Calu3 (cell line): ENCODE measurements around the gene TBPL1. TPM values are rescaled to one million over a fixed set of nuclear protein-coding genes. Genes with fewer than 3 reads are reported as not detected.
"Not testable (repeated sequence)": the region's sequence is repeated elsewhere in the genome, so short reads cannot be mapped to it uniquely, and the experiment has no call there.

Experiments
- BruUV-seq: library from RNA; stranded (reverse); fragments of 400-500 nt; replicated peaks from 2 replicates; lab custom pipeline; 2021; lab: Mats Ljungman, UMichigan
- CTCF ChIA-PET: fragments of 300-600 bp; sonication (Branson Sonifier 250); formaldehyde crosslinking; loops from one replicate; lab custom pipeline; 2022; ENCODE audit warnings: antibody characterized with exemption; lab: Charles Lee
- DNase-seq: peaks from one replicate; pipeline ENCODE4 v3.0.0; 2022
- H3K27ac Mint-ChIP-seq: one replicate; pipeline ENCODE4 v1.8.0; 2022; ENCODE audit warnings: mixed read lengths; ENCODE audit not compliant: unreplicated experiment
- H3K27me3 Mint-ChIP-seq: one replicate; pipeline ENCODE4 v1.8.0; 2022; ENCODE audit warnings: mixed read lengths; ENCODE audit not compliant: unreplicated experiment
- H3K36me3 Mint-ChIP-seq: one replicate; pipeline ENCODE4 v1.8.0; 2022; ENCODE audit warnings: mild to moderate bottlenecking, moderate library complexity, mixed read lengths; ENCODE audit not compliant: insufficient read depth, unreplicated experiment
- H3K4me1 Mint-ChIP-seq: one replicate; pipeline ENCODE4 v1.8.0; 2022; ENCODE audit warnings: mild to moderate bottlenecking, low read depth, mixed read lengths; ENCODE audit not compliant: unreplicated experiment
- H3K4me3 Mint-ChIP-seq: one replicate; pipeline ENCODE4 v1.8.0; 2022; ENCODE audit warnings: mild to moderate bottlenecking, low read depth, moderate library complexity, mixed read lengths; ENCODE audit not compliant: unreplicated experiment
- H3K9me3 Mint-ChIP-seq: one replicate; pipeline ENCODE4 v1.8.0; 2022; ENCODE audit warnings: low read depth, mixed read lengths; ENCODE audit not compliant: unreplicated experiment
- CTCF ChIP-seq: fragments of 200-600 bp; IDR thresholded peaks from one replicate; pipeline ENCODE4 v1.8.0; 2022; ENCODE audit warnings: antibody characterized with exemption; ENCODE audit not compliant: unreplicated experiment
- intact Hi-C: fragments of 100-400 bp; cut with micrococcal nuclease; formaldehyde crosslinking; loops from one replicate; pipeline ENCODE4 v1.10.0; 2022; ENCODE audit not compliant: unreplicated experiment
- total RNA-seq: library from RNA; stranded (reverse); gene quantifications from 2 replicates; pipeline ENCODE4 v1.2.3, GENCODE V29; 2022

TBPL1 gene
- total RNA-seq, 1 experiment from 2014 or later, result 31.5 TPM

GRCh38 chr6:133921249-133921859, 31.7 kb upstream of the TBPL1 start:
- TF ChIP-seq CTCF, result peak; percentile 35
- intact Hi-C loops, result loop anchor here (1.0 kb wide), 1 partner anchor 352 kb away; no protein-coding TSS in a partner anchor
- Mint-ChIP-seq H3K9me3 (no peaks in the 10 kb centered on the region), H3K4me3 (no peak overlapping the region), H3K27me3 (no peaks in the 10 kb centered on the region), H3K4me1 (no peaks in the 10 kb centered on the region), H3K36me3 (no peaks in the 10 kb centered on the region), H3K27ac (no peak overlapping the region)
- DNase-seq, result peak; percentile 84
- CTCF ChIA-PET, result interaction anchor here (1.6 to 2.7 kb wide), 3 partner anchors 84 to 352 kb away, joined by 7 to 26 read pairs (median 8); no protein-coding TSS in a partner anchor
- no TSS peak for BruUV-seq

- TF ChIP-seq CTCF, result peak; percentile 70
- H3K4me1 Mint-ChIP-seq, result no peaks in the 10 kb centered on the region
- H3K27me3 Mint-ChIP-seq, result no peaks in the 10 kb centered on the region
- no peaks in the 10 kb centered on the region for H3K36me3 Mint-ChIP-seq
- DNase-seq, result peak; percentile 70
- CTCF ChIA-PET, result interaction anchor here (0.6 to 3.0 kb wide), 13 partner anchors 29 to 899 kb away, joined by 3 to 103 read pairs (median 5); partner anchors contain the start of gene TBPL1
- no peak overlapping the region for H3K27ac Mint-ChIP-seq
- BruUV-seq, result no TSS peak
- intact Hi-C loops, result loop anchor here (1.0 to 2.0 kb wide), 3 partner anchors 49 to 173 kb away; no protein-coding TSS in a partner anchor
- H3K4me3 Mint-ChIP-seq, result no peak overlapping the region
- H3K9me3 Mint-ChIP-seq, result no peaks in the 10 kb centered on the region
Observed at GRCh38 chr6:133923938-133924593, 29.0 kb upstream of the TBPL1 start.

GRCh38 chr6:133931221-133931620, 21.8 kb upstream of the TBPL1 start:
- H3K27me3 Mint-ChIP-seq, result peaks cover 15% of the 10 kb centered on the region
- BruUV-seq, H3K27ac Mint-ChIP-seq, H3K36me3 Mint-ChIP-seq, H3K9me3 Mint-ChIP-seq, intact Hi-C loops, DNase-seq, H3K4me1 Mint-ChIP-seq, H3K4me3 Mint-ChIP-seq: not testable (repeated sequence)
- CTCF ChIA-PET, result interaction anchor here (2.8 kb wide), 1 partner anchor 166 kb away, joined by 9 read pairs; no protein-coding TSS in a partner anchor

- CTCF ChIA-PET, H3K36me3 Mint-ChIP-seq, H3K4me3 Mint-ChIP-seq, H3K9me3 Mint-ChIP-seq, intact Hi-C loops, BruUV-seq, H3K4me1 Mint-ChIP-seq, H3K27ac Mint-ChIP-seq, DNase-seq: not testable (repeated sequence)
- peaks cover 11% of the 10 kb centered on the region for H3K27me3 Mint-ChIP-seq
Observed at GRCh38 chr6:133936352-133936751, 16.7 kb upstream of the TBPL1 start.

GRCh38 chr6:133937909-133938308, 15.1 kb upstream of the TBPL1 start:
- intact Hi-C loops, result no loop called here
- no peak for TF ChIP-seq CTCF
- Mint-ChIP-seq H3K36me3 (no peaks in the 10 kb centered on the region), H3K27ac (no peak overlapping the region), H3K9me3 (peaks cover 4% of the 10 kb centered on the region), H3K27me3 (no peaks in the 10 kb centered on the region), H3K4me1 (no peaks in the 10 kb centered on the region), H3K4me3 (no peak overlapping the region)
- CTCF ChIA-PET, result no interaction called here
- DNase-seq, result no peak
- BruUV-seq, result no TSS peak
